ENCODE measurements around the gene NCK2. TPM values are rescaled to one million over a fixed set of nuclear protein-coding genes. Genes with fewer than 3 reads are reported as not detected.

NCK2 gene
- total RNA-seq, 1 donor from 2014 or later, result 42.3 TPM

GRCh38 chr2:105915005-105915558, 170.4 kb downstream of the NCK2 start:
- Histone ChIP-seq H3K9ac (ENCODE audit: low read depth in 1 of 3, low read length in 3 of 3) (no peak overlapping the region), H3K27ac (ENCODE audit: low read depth, low read length) (no peak overlapping the region), H3K4me1 (ENCODE audit: control insufficient read depth in 3 of 3, insufficient read depth in 3 of 3, low read length in 3 of 3) (peaks cover 10 to 15% (median 12%) of the 10 kb centered on the region in 3 donors), H3K9me3 (ENCODE audit: control insufficient read depth in 3 of 3, low read length in 3 of 3) (peaks cover 0 to 14% (median 8%) of the 10 kb centered on the region in 3 donors), H3K27me3 (ENCODE audit: control insufficient read depth in 3 of 3, insufficient read depth in 3 of 3, low read length in 3 of 3) (no peaks in the 10 kb centered on the region), H3K36me3 (ENCODE audit: control insufficient read depth in 3 of 3, insufficient read depth in 3 of 3, low read length in 3 of 3) (no peaks in the 10 kb centered on the region), H3K4me3 (ENCODE audit: low read length in 3 of 3) (no peak overlapping the region)

- H3K9me3 ChIP-seq (ENCODE audit: control insufficient read depth in 3 of 3, low read length in 3 of 3), result peaks cover 0 to 14% (median 8%) of the 10 kb centered on the region in 3 donors
- no peak overlapping the region for H3K9ac ChIP-seq (ENCODE audit: low read depth in 1 of 3, low read length in 3 of 3)
- H3K27ac ChIP-seq (ENCODE audit: low read depth, low read length), result no peak overlapping the region
- H3K27me3 ChIP-seq (ENCODE audit: control insufficient read depth in 3 of 3, insufficient read depth in 3 of 3, low read length in 3 of 3), result no peaks in the 10 kb centered on the region
- H3K4me1 ChIP-seq (ENCODE audit: control insufficient read depth in 3 of 3, insufficient read depth in 3 of 3, low read length in 3 of 3), result peaks cover 0 to 8% (median 0%) of the 10 kb centered on the region in 3 donors
- no peaks in the 10 kb centered on the region for H3K36me3 ChIP-seq (ENCODE audit: control insufficient read depth in 3 of 3, insufficient read depth in 3 of 3, low read length in 3 of 3)
- no peak overlapping the region for H3K4me3 ChIP-seq (ENCODE audit: low read length in 3 of 3)
Measured at GRCh38 chr2:105917226-105917625, 172.5 kb downstream of the NCK2 start.

GRCh38 chr2:105917688-105918087, 173.0 kb downstream of the NCK2 start:
- H3K4me3 ChIP-seq (ENCODE audit: low read length in 3 of 3), result no peak overlapping the region
- H3K4me1 ChIP-seq (ENCODE audit: control insufficient read depth in 3 of 3, insufficient read depth in 3 of 3, low read length in 3 of 3), result peaks cover 0 to 8% (median 0%) of the 10 kb centered on the region in 3 donors
- no peak overlapping the region for H3K9ac ChIP-seq (ENCODE audit: low read depth in 1 of 3, low read length in 3 of 3)
- no peak overlapping the region for H3K27ac ChIP-seq (ENCODE audit: low read depth, low read length)
- peaks cover 0 to 14% (median 8%) of the 10 kb centered on the region in 3 donors for H3K9me3 ChIP-seq (ENCODE audit: control insufficient read depth in 3 of 3, low read length in 3 of 3)
- no peaks in the 10 kb centered on the region for H3K27me3 ChIP-seq (ENCODE audit: control insufficient read depth in 3 of 3, insufficient read depth in 3 of 3, low read length in 3 of 3)
- H3K36me3 ChIP-seq (ENCODE audit: control insufficient read depth in 3 of 3, insufficient read depth in 3 of 3, low read length in 3 of 3), result no peaks in the 10 kb centered on the region

GRCh38 chr2:105919191-105919811, 174.6 kb downstream of the NCK2 start:
- Histone ChIP-seq H3K27me3 (ENCODE audit: control insufficient read depth in 3 of 3, insufficient read depth in 3 of 3, low read length in 3 of 3) (no peaks in the 10 kb centered on the region), H3K36me3 (ENCODE audit: control insufficient read depth in 3 of 3, insufficient read depth in 3 of 3, low read length in 3 of 3) (no peaks in the 10 kb centered on the region), H3K9me3 (ENCODE audit: control insufficient read depth in 3 of 3, low read length in 3 of 3) (peaks cover 0 to 11% (median 8%) of the 10 kb centered on the region in 3 donors), H3K27ac (ENCODE audit: low read depth, low read length) (no peak overlapping the region), H3K4me1 (ENCODE audit: control insufficient read depth in 3 of 3, insufficient read depth in 3 of 3, low read length in 3 of 3) (peaks cover 0 to 8% (median 0%) of the 10 kb centered on the region in 3 donors), H3K4me3 (ENCODE audit: low read length in 3 of 3) (no peak overlapping the region), H3K9ac (ENCODE audit: low read depth in 1 of 3, low read length in 3 of 3) (no peak overlapping the region)

- Histone ChIP-seq H3K27ac (ENCODE audit: low read depth, low read length) (no peak overlapping the region), H3K27me3 (ENCODE audit: control insufficient read depth in 3 of 3, insufficient read depth in 3 of 3, low read length in 3 of 3) (no peaks in the 10 kb centered on the region), H3K9me3 (ENCODE audit: control insufficient read depth in 3 of 3, low read length in 3 of 3) (peaks cover 0 to 6% (median 3%) of the 10 kb centered on the region in 3 donors), H3K36me3 (ENCODE audit: control insufficient read depth in 3 of 3, insufficient read depth in 3 of 3, low read length in 3 of 3) (no peaks in the 10 kb centered on the region), H3K9ac (ENCODE audit: low read depth in 1 of 3, low read length in 3 of 3) (no peak overlapping the region), H3K4me3 (ENCODE audit: low read length in 3 of 3) (no peak overlapping the region), H3K4me1 (ENCODE audit: control insufficient read depth in 3 of 3, insufficient read depth in 3 of 3, low read length in 3 of 3) (peaks cover 0 to 8% (median 0%) of the 10 kb centered on the region in 3 donors)
Measured at GRCh38 chr2:105919826-105920225, 175.1 kb downstream of the NCK2 start.

DNA sequence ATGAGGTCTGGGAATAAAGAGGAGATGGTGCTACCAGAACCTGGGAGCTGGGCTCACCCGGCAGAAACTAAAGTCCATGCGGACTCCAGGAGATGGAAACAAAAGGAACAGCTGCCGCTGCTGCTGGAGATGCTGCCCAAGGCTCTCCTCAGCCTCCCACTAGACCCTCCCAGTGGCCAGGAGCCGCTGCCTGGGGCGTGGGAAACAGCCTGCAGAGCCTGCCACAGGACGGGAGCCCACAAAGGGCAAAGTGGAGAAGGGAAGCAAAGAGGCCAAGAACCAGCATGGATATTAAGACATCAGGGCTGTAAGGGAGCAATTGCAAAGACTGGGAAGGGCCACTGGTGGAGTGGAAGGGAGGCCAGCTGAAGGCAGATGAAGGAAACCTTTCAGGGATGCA, 179.6 kb downstream of the NCK2 start:
- Histone ChIP-seq H3K36me3 (ENCODE audit: control insufficient read depth in 3 of 3, insufficient read depth in 3 of 3, low read length in 3 of 3) (no peaks in the 10 kb centered on the region), H3K4me3 (ENCODE audit: low read length in 3 of 3) (no peak overlapping the region), H3K9ac (ENCODE audit: low read depth in 1 of 3, low read length in 3 of 3) (no peak overlapping the region), H3K9me3 (ENCODE audit: control insufficient read depth in 3 of 3, low read length in 3 of 3) (no peaks in the 10 kb centered on the region), H3K4me1 (ENCODE audit: control insufficient read depth in 3 of 3, insufficient read depth in 3 of 3, low read length in 3 of 3) (peaks cover 0 to 8% (median 0%) of the 10 kb centered on the region in 3 donors), H3K27me3 (ENCODE audit: control insufficient read depth in 3 of 3, insufficient read depth in 3 of 3, low read length in 3 of 3) (no peaks in the 10 kb centered on the region), H3K27ac (ENCODE audit: low read depth, low read length) (no peak overlapping the region)

DNA sequence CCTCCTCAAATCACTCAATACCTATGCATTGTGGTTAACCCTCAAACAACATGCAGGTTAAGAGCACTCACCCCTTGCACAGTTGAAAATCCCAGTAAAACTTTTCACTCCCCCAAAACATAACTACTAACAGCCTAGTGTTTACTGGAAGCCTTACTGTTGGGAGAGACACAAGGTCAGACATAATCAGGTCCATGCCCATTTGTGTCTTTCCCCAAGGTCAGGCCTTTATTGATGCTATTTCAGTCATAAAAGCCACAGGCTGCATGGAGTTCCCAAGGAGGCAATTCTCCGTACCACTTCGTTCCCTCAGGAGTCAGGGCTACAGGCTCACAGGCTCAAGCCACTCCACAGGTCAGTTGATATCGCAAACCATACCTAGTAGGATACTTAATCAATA, 180.2 kb downstream of the NCK2 start:
- Histone ChIP-seq H3K4me3 (ENCODE audit: low read length in 3 of 3) (no peak overlapping the region), H3K27ac (ENCODE audit: low read depth, low read length) (no peak overlapping the region), H3K9ac (ENCODE audit: low read depth in 1 of 3, low read length in 3 of 3) (no peak overlapping the region), H3K36me3 (ENCODE audit: control insufficient read depth in 3 of 3, insufficient read depth in 3 of 3, low read length in 3 of 3) (no peaks in the 10 kb centered on the region), H3K4me1 (ENCODE audit: control insufficient read depth in 3 of 3, insufficient read depth in 3 of 3, low read length in 3 of 3) (peaks cover 0 to 5% (median 3%) of the 10 kb centered on the region in 3 donors), H3K27me3 (ENCODE audit: control insufficient read depth in 3 of 3, insufficient read depth in 3 of 3, low read length in 3 of 3) (no peaks in the 10 kb centered on the region), H3K9me3 (ENCODE audit: control insufficient read depth in 3 of 3, low read length in 3 of 3) (no peaks in the 10 kb centered on the region)

GRCh38 chr2:105925390-105925789, 180.7 kb downstream of the NCK2 start:
- H3K9ac ChIP-seq (ENCODE audit: low read depth in 1 of 3, low read length in 3 of 3), result no peak overlapping the region
- no peaks in the 10 kb centered on the region for H3K27me3 ChIP-seq (ENCODE audit: control insufficient read depth in 3 of 3, insufficient read depth in 3 of 3, low read length in 3 of 3)
- no peak overlapping the region for H3K27ac ChIP-seq (ENCODE audit: low read depth, low read length)
- H3K9me3 ChIP-seq (ENCODE audit: control insufficient read depth in 3 of 3, low read length in 3 of 3), result no peaks in the 10 kb centered on the region
- H3K4me3 ChIP-seq (ENCODE audit: low read length in 3 of 3), result no peak overlapping the region
- H3K36me3 ChIP-seq (ENCODE audit: control insufficient read depth in 3 of 3, insufficient read depth in 3 of 3, low read length in 3 of 3), result no peaks in the 10 kb centered on the region
- peaks cover 0 to 4% (median 3%) of the 10 kb centered on the region in 3 donors for H3K4me1 ChIP-seq (ENCODE audit: control insufficient read depth in 3 of 3, insufficient read depth in 3 of 3, low read length in 3 of 3)

DNA sequence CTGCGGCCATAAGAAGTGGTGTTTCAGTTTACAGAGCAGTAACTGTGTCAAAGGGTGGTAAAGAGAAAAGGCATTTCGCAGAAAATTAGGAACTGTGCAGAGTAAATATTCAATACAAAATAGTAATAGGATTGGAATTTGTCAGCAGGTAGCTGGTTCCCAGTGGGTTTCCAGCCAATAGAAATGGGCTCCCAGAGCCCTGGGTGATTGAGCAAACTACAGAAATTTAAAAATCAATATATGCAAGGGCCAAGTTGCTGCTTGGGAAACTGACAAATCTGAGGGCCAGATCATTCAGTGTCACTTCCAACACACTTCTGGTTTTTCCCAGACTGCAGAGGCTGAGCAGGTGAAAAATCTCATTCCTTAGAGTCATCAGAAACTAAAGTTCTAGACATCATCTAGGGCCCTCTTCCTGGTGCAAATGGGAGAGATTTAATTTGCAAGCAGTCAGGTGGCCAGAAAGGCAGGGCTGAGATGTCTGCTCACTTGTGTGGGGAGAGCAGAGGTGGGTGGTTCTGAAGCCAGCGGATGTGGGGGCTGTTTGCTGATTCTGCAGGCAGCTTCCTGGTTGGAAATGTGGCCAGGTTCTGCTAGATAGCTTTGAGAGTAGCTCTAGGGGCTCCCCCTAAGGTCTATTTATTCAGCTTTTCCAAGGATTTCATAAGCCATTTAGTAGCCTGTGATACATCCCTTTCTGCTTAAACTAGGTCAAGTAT, 182.4 kb downstream of the NCK2 start:
- Histone ChIP-seq H3K4me1 (ENCODE audit: control insufficient read depth in 3 of 3, insufficient read depth in 3 of 3, low read length in 3 of 3) (peaks cover 0 to 4% (median 3%) of the 10 kb centered on the region in 3 donors), H3K9me3 (ENCODE audit: control insufficient read depth in 3 of 3, low read length in 3 of 3) (no peaks in the 10 kb centered on the region), H3K27me3 (ENCODE audit: control insufficient read depth in 3 of 3, insufficient read depth in 3 of 3, low read length in 3 of 3) (no peaks in the 10 kb centered on the region), H3K27ac (ENCODE audit: low read depth, low read length) (no peak overlapping the region), H3K9ac (ENCODE audit: low read depth in 1 of 3, low read length in 3 of 3) (no peak overlapping the region), H3K4me3 (ENCODE audit: low read length in 3 of 3) (no peak overlapping the region), H3K36me3 (ENCODE audit: control insufficient read depth in 3 of 3, insufficient read depth in 3 of 3, low read length in 3 of 3) (no peaks in the 10 kb centered on the region)

- Histone ChIP-seq H3K36me3 (ENCODE audit: control insufficient read depth in 3 of 3, insufficient read depth in 3 of 3, low read length in 3 of 3) (no peaks in the 10 kb centered on the region), H3K9me3 (ENCODE audit: control insufficient read depth in 3 of 3, low read length in 3 of 3) (no peaks in the 10 kb centered on the region), H3K4me3 (ENCODE audit: low read length in 3 of 3) (no peak overlapping the region), H3K4me1 (ENCODE audit: control insufficient read depth in 3 of 3, insufficient read depth in 3 of 3, low read length in 3 of 3) (peaks cover 0 to 4% (median 3%) of the 10 kb centered on the region in 3 donors), H3K9ac (ENCODE audit: low read depth in 1 of 3, low read length in 3 of 3) (no peak overlapping the region), H3K27me3 (ENCODE audit: control insufficient read depth in 3 of 3, insufficient read depth in 3 of 3, low read length in 3 of 3) (no peaks in the 10 kb centered on the region), H3K27ac (ENCODE audit: low read depth, low read length) (no peak overlapping the region)
Measured at GRCh38 chr2:105928086-105928485, 183.4 kb downstream of the NCK2 start.
